NCI-H345 treated with DMSO at 0.1 percent for 48 hours (cell line): ENCODE measurements around the gene HSD11B1L.

Experiments used
- DNase-seq: peaks from one replicate; lab custom pipeline; 2025; ENCODE audit not compliant: unreplicated experiment; lab: John Stamatoyannopoulos, UW

The HSD11B1L gene, protein sequence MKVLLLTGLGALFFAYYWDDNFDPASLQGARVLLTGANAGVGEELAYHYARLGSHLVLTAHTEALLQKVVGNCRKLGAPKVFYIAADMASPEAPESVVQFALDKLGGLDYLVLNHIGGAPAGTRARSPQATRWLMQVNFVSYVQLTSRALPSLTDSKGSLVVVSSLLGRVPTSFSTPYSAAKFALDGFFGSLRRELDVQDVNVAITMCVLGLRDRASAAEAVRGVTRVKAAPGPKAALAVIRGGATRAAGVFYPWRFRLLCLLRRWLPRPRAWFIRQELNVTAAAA

GRCh38 chr19:5680437-5681368 is at the start of gene HSD11B1L, which contains the start of gene MICOS13:
Gene HSD11B1L, plus strand, starts transcription at chr19:5681027. Its CDS starts 3,806 bp downstream, at chr19:5684833.
Gene MICOS13, minus strand, starts transcription at chr19:5680516. Its CDS starts 30 bp downstream, at chr19:5680486.
- DNase-seq, result peak; percentile 97

DNA sequence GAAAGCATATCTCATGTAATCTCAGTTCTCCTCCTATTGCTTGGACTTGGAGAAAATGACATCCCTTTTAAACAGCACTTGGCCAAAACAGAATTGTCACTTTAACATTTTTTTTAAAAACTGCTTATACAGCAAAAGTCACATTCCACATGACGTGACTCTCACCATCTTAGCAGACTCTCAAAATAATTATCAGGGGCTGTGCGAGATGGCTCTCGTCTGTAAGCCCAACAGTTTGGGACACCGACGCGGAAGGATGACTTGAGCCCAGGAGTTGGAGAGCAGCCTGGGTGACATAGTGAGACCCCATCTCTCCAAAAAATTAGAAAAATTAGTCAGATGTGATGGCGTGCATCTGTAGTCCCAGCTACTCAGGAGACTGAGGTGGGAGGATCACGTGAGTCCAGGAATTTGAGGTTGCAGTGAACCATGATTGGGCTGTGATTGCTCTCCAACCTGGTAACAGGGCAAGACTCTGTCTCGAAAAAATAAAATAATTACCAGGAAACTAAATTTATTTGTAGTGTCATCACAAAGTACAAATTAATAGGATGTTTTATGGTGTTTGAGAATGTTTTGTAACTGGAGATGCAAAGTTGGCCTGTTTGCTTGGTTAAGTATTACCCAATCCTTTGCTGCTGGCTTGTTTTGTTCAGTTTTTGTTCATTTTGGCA is 49.1 kb upstream of the HSD11B1L start:
- no peak for DNase-seq

DNA sequence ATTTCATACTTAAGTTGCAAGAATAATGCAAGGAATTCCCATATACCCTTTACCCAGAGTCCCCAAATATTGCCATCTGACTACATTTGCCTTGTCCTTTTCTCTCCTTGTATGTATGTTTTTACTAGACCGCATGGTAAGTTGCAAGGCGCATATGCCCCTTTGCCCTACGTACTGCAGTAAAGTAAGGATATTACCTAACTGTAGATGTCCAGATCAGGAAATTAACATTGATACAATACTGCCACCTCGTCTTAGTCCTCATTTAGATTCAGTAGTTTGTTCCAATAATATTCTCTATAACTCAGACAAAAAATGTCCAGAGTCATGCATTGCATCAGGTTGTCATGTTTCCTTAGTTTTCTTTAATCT is 48.6 kb upstream of the HSD11B1L start:
- no peak for DNase-seq

DNA sequence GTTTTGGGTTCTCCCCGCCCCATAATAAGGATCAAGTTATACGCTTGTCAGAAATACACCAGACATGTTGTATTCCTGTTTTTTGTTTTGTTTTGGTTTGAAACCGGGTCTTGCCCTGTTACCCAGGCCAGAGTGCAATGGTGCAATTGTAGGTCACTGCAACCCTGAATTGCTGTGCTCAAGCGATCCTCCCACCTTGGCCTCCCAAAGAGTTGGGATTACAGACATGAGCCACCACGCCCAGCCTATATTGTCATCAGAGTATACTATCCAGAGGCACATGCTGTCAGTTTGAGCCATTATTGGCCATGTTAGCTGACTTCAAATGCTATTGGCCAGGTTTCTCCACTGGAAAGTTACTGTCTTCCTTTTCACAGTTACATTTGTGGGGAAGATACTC is 48.2 kb upstream of the HSD11B1L start:
- DNase-seq, result no peak

DNA sequence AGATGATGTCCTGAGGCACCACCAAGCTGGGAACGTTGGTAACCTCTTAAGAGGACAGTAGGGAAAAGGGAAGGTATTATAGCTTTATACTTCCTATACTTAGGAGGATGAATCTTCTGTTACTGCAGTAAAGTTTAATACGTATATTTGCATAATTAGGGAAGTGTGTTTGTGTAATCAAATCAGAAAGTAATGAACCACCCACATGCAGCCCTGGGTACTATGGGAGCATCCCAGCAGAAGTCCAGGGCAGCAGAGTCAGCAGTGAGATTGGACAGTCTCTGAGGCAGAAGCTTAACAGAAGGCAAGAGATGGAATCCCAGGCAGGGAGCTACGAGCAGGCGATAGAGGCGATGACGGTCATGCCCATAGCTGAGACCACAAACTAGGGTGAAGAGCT is 45.4 kb upstream of the HSD11B1L start:
- no peak for DNase-seq

DNA sequence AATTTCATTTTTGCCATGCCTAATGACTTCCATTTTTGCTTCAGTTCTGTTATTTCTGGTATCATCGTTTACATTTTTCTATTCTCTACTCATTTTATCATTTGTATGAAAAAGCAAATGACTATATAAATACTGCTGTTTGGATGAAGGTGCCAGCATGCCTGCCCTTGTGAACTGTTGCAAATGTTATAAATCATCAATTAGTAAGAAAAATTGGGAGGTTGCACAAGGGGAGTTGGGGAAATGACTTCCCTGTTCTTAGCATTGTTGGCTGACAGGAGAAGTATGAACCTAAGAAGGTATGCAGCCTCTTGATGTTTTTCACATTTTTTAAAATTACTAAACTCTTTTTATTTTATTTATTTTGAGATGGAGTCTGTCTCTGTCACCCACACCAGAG is 42.9 kb upstream of the HSD11B1L start:
- DNase-seq, result no peak

- no peak for DNase-seq
These were observed 39.7 kb upstream of the HSD11B1L start for GRCh38 chr19:5641171-5641570.

DNA sequence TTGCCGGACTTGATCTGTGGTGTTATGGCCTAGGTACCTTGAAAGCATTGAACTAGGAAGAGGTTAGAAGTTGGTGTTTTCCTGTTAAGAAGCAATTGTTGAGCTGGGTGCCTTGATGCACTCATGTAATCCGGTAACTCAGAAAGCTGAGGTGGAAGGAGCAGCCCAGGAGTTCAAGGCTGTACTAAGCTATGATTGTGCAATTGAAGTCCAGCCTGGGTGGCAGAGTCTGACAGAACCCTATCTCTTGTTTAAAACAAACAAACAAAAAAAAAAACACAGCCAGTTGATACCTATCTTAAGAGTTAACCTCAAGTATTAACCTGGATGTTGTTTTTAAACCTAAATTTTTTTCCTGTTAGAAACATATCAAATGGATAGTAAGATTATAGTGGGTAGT is 38.6 kb upstream of the HSD11B1L start:
- DNase-seq, result no peak

- DNase-seq, result no peak
These were observed 37.8 kb upstream of the HSD11B1L start for GRCh38 chr19:5643060-5643459.

GRCh38 chr19:5644037-5644436 is 36.8 kb upstream of the HSD11B1L start:
- DNase-seq, result no peak

- no peak for DNase-seq
These were observed 35.4 kb upstream of the HSD11B1L start for GRCh38 chr19:5645409-5645808.

- no peak for DNase-seq
These were observed 34.1 kb upstream of the HSD11B1L start for GRCh38 chr19:5646703-5647102.

DNA sequence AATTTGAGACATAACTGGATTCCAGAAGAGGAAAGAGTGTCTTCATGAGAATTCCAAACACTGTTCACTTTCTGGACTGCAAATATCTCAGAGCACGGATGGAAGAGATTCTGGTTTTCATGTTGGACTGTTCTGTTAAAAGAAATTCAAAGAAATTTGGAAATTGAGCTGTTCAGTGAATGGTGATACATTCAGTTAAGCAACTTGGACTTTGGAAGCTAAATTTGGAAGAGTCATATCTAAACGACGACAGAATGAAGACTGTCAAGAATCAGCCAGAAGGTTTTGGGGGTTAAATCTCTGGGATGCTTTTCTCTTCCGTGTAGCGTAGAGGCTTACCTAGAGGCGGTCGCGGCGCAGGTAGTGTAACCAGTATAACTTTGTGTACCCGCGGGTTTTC is 32.4 kb upstream of the HSD11B1L start:
- no peak for DNase-seq

DNA sequence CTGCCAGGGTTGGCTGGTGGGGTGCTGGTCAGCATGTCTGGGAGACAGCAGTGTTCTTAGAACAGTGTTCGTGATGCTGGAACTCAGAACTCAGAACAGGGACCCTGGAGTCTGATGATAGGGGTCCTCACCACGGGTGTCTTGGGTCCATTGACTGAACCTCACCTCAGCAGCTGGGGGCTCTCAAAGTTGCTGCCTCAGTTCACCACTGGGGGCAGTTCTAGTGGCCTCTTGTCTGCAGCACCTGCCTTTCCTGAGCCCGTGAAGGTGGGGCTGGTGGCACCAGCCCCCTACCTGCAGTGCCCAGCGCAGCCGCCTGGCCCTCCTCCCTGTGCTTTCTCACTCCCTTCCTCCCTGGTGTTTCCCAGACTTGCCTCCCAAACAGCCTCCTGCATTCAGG is 29.5 kb upstream of the HSD11B1L start:
- DNase-seq, result no peak

GRCh38 chr19:5652261-5652660 is 28.6 kb upstream of the HSD11B1L start:
- DNase-seq, result no peak

GRCh38 chr19:5654931-5655330 is 25.9 kb upstream of the HSD11B1L start:
- DNase-seq, result no peak

DNA sequence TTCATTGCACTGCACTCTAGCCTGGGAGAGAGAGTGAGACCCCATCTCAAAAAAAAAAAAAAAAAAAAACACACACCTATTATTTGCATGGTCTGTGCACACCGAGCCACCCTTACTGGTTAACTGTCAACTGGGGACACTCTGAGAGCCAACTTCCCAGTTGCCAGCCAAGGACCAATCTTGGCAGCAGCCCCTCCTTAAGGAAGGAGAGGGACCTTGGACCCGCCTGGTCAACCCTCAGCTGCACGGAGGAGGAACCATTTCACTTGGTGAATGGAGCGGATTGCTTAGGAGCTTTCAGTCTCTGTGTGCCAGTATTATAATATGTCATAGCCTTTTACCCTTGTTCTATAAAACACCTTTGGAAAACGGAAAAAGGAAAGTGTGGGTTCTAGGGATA is 25.4 kb upstream of the HSD11B1L start:
- DNase-seq, result no peak

- no peak for DNase-seq
These were observed 19.3 kb upstream of the HSD11B1L start for GRCh38 chr19:5661483-5661882.

DNA sequence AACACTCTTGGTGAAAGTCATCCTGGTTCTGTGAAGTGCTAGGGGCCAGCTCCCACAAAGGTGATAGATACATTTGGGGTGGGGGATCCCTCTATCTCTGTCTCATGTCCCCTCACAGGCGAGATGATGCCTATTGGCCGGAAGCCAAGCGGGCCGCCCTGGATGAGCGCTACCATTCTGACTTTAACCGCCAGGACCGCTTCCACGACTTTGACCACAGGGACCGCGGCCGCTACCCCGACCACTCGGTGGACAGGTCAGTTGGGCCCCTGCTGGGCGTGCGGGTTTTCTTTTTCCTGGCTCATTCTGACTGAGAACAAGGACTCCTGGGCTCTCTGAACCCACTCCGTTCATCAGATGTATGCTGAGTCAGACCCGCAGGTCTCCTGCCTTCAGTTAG is 16.9 kb upstream of the HSD11B1L start:
- no peak for DNase-seq

- no peak for DNase-seq
These were observed 16.3 kb upstream of the HSD11B1L start for GRCh38 chr19:5664515-5664914.

- DNase-seq, result no peak
These were observed 14.9 kb upstream of the HSD11B1L start for GRCh38 chr19:5665781-5666513.
